ENCODE data around the gene DHRS4L2.
"Not testable (repeated sequence)": the region's sequence is repeated elsewhere in the genome, so short reads cannot be mapped to it uniquely, and the experiment has no call there.

The DHRS4L2 gene

DNA sequence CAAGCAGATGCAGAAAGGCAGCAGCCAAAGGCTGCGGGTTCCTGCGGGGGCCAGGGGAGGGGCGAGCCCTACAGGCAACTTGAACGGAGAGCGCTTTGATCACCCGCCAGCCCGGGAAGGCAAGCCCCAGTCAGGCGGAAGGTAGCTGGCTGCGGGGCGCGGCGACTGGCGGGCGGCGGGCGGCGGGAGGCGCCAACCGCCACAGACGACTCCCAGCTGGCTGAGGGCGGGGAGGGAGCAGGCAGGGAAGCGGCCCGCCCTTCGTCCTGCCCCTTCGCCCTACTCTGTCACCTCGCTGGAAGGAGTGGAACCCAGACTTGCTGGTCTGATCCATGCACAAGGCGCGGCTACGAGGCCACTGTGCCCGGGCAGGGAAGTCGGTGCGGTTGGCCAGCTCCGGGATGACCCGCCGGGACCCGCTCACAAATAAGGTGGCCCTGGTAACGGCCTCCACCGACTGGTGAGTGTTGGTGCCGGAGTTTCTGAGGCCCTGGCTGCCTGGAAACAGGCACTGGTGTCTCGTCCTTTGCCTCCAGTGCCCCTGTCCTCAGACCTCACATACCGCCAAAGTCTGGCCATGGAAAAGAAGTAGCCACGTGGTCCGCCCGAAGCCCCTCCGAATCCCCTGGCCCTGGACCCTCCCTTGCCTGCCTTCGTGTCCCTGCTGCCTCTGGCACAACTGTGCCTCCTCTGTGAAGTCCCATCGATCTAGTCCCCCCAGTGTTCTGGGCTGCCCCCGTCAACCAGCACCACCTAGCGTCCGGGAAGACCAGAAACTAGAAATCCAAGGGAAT is 47.6 kb downstream of the DHRS4L2 start:
- DNase-seq = peak; percentile 82
- H3K9me3 Mint-ChIP-seq = peaks cover 24% of the 10 kb centered on the region
- TF ChIP-seq, protein P1, sequence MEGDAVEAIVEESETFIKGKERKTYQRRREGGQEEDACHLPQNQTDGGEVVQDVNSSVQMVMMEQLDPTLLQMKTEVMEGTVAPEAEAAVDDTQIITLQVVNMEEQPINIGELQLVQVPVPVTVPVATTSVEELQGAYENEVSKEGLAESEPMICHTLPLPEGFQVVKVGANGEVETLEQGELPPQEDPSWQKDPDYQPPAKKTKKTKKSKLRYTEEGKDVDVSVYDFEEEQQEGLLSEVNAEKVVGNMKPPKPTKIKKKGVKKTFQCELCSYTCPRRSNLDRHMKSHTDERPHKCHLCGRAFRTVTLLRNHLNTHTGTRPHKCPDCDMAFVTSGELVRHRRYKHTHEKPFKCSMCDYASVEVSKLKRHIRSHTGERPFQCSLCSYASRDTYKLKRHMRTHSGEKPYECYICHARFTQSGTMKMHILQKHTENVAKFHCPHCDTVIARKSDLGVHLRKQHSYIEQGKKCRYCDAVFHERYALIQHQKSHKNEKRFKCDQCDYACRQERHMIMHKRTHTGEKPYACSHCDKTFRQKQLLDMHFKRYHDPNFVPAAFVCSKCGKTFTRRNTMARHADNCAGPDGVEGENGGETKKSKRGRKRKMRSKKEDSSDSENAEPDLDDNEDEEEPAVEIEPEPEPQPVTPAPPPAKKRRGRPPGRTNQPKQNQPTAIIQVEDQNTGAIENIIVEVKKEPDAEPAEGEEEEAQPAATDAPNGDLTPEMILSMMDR (IDR thresholded peaks at IDR 0.05) = peak; percentile 64

DNA sequence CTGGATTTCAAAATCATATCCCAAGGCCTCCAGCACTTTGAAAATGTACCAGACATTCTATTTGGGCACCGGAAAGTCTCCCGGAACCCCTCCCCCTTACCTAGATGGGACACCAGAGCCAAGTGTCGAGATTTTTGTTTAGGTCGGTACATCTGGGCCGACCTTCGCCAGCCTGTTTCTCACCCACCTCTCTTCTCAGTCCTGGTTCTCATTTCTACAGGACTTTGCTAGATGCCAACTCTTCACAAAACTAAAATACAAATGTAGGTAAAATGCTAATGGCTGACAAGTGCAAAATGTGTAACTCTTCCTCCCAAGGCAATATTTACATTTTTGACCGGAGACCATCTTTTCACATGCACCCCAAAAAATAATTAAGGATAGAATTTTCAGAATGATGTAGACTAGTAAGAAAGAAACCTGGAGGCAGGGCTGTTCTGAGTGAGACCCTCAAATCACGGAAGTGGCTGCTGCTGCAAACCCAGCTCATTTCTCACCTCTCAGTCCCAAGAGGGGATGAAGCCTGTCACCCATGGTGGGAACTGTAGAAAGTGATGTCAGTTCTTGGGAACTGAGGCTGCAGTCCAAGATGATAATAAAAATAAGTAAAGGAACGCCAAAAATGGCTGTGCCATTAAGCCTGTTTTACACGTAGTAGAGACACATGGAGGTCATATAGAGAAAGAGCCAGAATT is 48.4 kb downstream of the DHRS4L2 start:
- not testable (repeated sequence) for DNase-seq; H3K36me3 Mint-ChIP-seq (ENCODE audit: low read depth); H3K4me1 Mint-ChIP-seq
- peaks cover 16% of the 10 kb centered on the region for H3K27me3 Mint-ChIP-seq (ENCODE audit: low read depth, poor library complexity)
- H3K4me3 Mint-ChIP-seq = peak overlapping the region; percentile 94
- peaks cover 16% of the 10 kb centered on the region for H3K9me3 Mint-ChIP-seq
- peak overlapping the region; percentile 88 for H3K27ac Mint-ChIP-seq

More for the DNA sequence above, 47.6 kb downstream of the DHRS4L2 start:
- H3K36me3 Mint-ChIP-seq (ENCODE audit: low read depth) = no peaks in the 10 kb centered on the region
- peak overlapping the region; percentile 94 for H3K4me3 Mint-ChIP-seq
- peaks cover 13% of the 10 kb centered on the region for H3K27me3 Mint-ChIP-seq (ENCODE audit: low read depth, poor library complexity)
- peaks cover 8% of the 10 kb centered on the region for H3K4me1 Mint-ChIP-seq
- H3K27ac Mint-ChIP-seq = peak overlapping the region; percentile 88

DNA sequence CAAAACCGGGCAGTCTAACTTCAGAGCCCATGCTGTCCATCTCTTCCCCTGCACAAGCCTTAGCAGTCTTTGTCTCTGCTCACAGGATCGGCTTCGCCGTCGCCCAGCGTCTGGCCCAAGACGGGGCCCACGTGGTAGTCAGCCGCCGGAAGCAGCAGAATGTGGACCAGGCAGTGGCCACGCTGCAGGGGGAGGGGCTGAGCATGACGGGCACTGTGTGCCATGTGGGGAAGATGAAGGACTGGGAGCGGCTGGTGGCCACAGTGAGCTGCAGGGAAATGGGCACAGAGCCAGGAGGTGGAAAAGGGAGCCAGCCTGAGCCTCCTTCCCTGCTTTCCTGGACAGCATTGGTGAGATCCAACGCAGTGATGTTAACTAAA is 48.9 kb downstream of the DHRS4L2 start:
- H3K4me1 Mint-ChIP-seq = peaks cover 8% of the 10 kb centered on the region
- H3K27me3 Mint-ChIP-seq (ENCODE audit: low read depth, poor library complexity) = peaks cover 16% of the 10 kb centered on the region
- peaks cover 11% of the 10 kb centered on the region for H3K9me3 Mint-ChIP-seq
- H3K36me3 Mint-ChIP-seq (ENCODE audit: low read depth) = no peaks in the 10 kb centered on the region
- DNase-seq = no peak
- no peak overlapping the region for H3K4me3 Mint-ChIP-seq
- H3K27ac Mint-ChIP-seq = no peak overlapping the region
- TF ChIP-seq, protein P1 (IDR thresholded peaks at IDR 0.05) = no peak

DNA sequence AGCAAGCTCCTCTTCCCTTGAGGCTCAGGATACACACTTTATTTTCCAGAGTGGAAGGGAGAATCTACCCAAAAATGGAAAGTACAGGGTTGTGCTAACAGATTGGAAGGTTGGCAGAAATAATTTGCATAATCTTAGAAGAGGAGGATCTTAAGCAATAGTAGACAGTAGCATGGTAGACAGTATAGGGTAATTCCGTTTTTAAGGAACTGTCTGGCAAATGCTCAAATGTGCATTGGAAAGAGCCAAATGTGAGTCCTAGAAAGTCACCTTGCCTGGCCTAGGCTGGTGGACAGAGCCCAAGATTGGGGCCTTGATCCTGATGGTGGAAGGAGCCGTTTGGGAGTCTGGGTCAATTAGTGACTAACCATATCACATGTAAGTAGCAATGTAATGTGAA is 50.0 kb downstream of the DHRS4L2 start:
- no peaks in the 10 kb centered on the region for H3K36me3 Mint-ChIP-seq (ENCODE audit: low read depth)
- peaks cover 4% of the 10 kb centered on the region for H3K9me3 Mint-ChIP-seq
- H3K4me3 Mint-ChIP-seq = no peak overlapping the region
- H3K27ac Mint-ChIP-seq = no peak overlapping the region
- TF ChIP-seq, protein P1 (IDR thresholded peaks at IDR 0.05) = no peak
- H3K27me3 Mint-ChIP-seq (ENCODE audit: low read depth, poor library complexity) = peaks cover 18% of the 10 kb centered on the region
- peaks cover 8% of the 10 kb centered on the region for H3K4me1 Mint-ChIP-seq
- no peak for DNase-seq

DNA sequence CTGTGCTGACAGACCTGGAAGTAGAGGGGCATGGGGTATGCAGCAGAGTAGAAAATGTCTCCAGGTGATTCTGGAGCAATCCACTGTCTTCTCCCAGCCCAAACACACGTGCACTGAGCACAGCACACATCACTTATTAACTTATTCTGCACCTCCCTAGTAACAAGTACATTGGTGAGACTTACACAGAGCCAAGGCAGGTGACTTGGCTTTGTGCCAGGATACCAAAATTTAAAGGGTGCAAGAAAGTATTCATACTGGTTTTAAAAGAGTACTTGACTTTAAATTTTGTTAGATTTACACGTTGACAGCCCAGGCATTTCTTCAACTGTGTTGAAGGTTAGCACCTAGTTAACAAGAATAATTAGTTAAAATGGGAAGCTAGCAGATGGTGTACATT is 52.0 kb downstream of the DHRS4L2 start:
- Mint-ChIP-seq H3K4me1 (peaks cover 8% of the 10 kb centered on the region), H3K27ac (no peak overlapping the region), H3K27me3 (ENCODE audit: low read depth, poor library complexity) (peaks cover 21% of the 10 kb centered on the region), H3K4me3 (no peak overlapping the region), H3K36me3 (ENCODE audit: low read depth) (no peaks in the 10 kb centered on the region), H3K9me3 (no peaks in the 10 kb centered on the region)
- no peak for DNase-seq
- TF ChIP-seq, protein P1 (IDR thresholded peaks at IDR 0.05) = no peak

DNA sequence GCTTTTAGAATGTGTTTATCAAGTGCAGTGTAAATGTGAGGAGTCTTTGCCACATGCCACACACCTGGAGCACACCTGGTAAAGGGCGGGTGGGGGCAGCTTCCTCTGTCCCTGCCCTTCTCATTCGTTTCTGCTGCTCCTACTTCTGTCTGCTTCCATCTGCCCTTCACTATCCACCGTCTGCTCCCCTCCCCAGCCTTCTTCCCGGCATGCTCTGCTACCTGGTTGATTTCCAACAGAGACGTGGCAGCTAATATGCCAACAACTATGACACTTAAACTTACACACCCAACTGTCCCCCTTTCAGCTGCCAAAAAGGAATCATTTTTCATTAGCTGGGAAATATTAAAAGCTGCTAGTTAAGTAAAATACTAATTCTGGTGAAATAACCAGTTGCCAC is 54.0 kb downstream of the DHRS4L2 start:
- no peak for DNase-seq
- Mint-ChIP-seq H3K4me1 (no peaks in the 10 kb centered on the region), H3K9me3 (no peaks in the 10 kb centered on the region), H3K27me3 (ENCODE audit: low read depth, poor library complexity) (peaks cover 28% of the 10 kb centered on the region), H3K36me3 (ENCODE audit: low read depth) (no peaks in the 10 kb centered on the region), H3K4me3 (no peak overlapping the region), H3K27ac (no peak overlapping the region)
- TF ChIP-seq, protein P1 (IDR thresholded peaks at IDR 0.05) = no peak

DNA sequence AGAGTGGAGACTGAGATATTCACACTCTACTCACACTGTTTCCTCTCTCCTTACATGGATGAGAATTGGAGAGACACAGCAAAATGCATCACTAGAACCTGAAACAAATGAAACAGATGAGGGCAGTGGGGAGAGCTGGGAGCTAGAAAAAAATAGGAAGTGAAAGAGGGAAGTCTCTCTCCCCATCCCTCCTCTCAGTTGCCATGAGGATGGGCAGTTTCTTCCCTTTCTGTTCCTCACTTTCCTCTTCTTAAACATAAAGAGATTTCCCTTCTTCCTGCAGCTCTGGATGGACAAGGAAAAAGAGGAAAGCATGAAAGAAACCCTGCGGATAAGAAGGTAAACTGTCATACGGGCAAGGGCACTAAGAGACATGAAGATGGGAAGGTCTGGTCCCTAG is 60.3 kb downstream of the DHRS4L2 start:
- not testable (repeated sequence) for H3K36me3 Mint-ChIP-seq (ENCODE audit: low read depth); H3K27ac Mint-ChIP-seq; H3K9me3 Mint-ChIP-seq; H3K4me3 Mint-ChIP-seq; DNase-seq
- Mint-ChIP-seq H3K4me1 (peaks cover 16% of the 10 kb centered on the region), H3K27me3 (ENCODE audit: low read depth, poor library complexity) (peaks cover 60% of the 10 kb centered on the region)

DNA sequence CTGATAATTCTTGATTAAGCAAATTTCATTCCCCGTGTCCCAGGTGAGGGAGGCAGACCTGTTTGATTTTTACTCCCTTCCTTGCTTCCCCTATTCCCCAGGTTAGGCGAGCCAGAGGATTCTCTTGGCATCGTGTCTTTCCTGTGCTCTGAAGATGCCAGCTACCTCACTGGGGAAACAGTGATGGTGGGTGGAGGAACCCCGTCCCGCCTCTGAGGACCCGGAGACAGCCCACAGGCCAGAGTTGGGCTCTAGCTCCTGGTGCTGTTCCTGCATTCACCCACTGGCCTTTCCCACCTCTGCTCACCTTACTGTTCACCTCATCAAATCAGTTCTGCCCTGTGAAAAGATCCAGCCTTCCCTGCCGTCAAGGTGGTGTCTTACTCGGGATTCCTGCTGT is 62.0 kb downstream of the DHRS4L2 start:
- not testable (repeated sequence) for H3K27ac Mint-ChIP-seq; DNase-seq; H3K9me3 Mint-ChIP-seq; H3K36me3 Mint-ChIP-seq (ENCODE audit: low read depth)
- H3K4me3 Mint-ChIP-seq = peak overlapping the region; percentile 83
- H3K27me3 Mint-ChIP-seq (ENCODE audit: low read depth, poor library complexity) = peaks cover 66% of the 10 kb centered on the region
- H3K4me1 Mint-ChIP-seq = peaks cover 16% of the 10 kb centered on the region
